Breast epithelium (tissue), 3 donors: ENCODE data around the gene FTO.

Experiments
- CTCF ChIP-seq, 3 donors: fragments of 450-650 bp; IDR thresholded peaks; one replicate each; pipeline ENCODE4 v1.5.1; 2016 to 2017; ENCODE audit warnings: antibody characterized with exemption in 3 of 3, mild to moderate bottlenecking in 3 of 3, moderate library complexity in 3 of 3
- POLR2AphosphoS5 ChIP-seq, 3 donors: sonication (generic); formaldehyde crosslinking; IDR thresholded peaks; one replicate each; pipeline ENCODE4 v1.6.1; 2017; ENCODE audit warnings: antibody characterized with exemption in 3 of 3

- TF ChIP-seq CTCF (IDR thresholded peaks at IDR 0.05) (no peak), POLR2AphosphoS5 (IDR thresholded peaks at IDR 0.05) (no peak)
Measured at GRCh38 chr16:54094641-54095040, 390.7 kb downstream of the FTO start.
